GM12872 (cell line): ENCODE results near the gene MTTP.

Experiments
- TF ChIP-seq, protein P1 (sequence below): IDR thresholded peaks from 3 replicates; pipeline ENCODE4 v1.5.1; 2011; ENCODE audit warnings: low read depth, mild to moderate bottlenecking, low read length, moderate library complexity; ENCODE audit not compliant: insufficient read depth

MTTP gene

DNA sequence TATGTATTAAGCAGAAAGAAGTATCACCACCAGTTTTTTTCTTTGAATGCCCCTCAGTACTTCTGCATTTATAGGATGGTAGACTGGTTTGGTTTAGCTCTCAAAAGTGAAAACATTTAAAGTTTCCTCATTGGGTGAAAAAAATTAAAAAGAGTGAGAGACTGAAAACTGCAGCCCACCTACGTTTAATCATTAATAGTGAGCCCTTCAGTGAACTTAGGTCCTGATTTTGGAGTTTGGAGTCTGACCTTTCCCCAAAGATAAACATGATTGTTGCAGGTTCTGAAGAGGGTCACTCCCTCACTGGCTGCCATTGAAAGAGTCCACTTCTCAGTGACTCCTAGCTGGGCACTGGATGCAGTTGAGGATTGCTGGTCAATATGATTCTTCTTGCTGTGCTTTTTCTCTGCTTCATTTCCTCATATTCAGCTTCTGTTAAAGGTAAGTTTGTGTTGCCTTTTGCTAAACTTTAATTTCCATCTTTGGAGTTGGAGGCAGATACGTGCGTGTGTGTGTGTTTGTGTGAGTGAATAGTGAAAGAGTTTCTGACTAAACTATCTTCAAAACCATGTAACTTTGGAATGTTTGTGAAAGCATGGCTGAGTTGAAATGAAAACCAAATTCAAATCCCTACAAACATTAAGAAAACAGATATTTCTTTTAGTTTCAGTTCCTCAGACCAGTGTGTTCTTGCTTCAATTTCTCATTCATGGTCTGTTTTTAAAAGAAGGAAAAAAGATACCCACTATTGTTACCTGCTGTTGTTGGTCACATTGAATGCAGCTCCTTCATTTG is at the start of gene MTTP:
Gene MTTP (plus strand): TSS at position 295 of the 795 bp plus-strand sequence. CDS start 86 bp downstream, at position 381.
- TF ChIP-seq, protein P1, sequence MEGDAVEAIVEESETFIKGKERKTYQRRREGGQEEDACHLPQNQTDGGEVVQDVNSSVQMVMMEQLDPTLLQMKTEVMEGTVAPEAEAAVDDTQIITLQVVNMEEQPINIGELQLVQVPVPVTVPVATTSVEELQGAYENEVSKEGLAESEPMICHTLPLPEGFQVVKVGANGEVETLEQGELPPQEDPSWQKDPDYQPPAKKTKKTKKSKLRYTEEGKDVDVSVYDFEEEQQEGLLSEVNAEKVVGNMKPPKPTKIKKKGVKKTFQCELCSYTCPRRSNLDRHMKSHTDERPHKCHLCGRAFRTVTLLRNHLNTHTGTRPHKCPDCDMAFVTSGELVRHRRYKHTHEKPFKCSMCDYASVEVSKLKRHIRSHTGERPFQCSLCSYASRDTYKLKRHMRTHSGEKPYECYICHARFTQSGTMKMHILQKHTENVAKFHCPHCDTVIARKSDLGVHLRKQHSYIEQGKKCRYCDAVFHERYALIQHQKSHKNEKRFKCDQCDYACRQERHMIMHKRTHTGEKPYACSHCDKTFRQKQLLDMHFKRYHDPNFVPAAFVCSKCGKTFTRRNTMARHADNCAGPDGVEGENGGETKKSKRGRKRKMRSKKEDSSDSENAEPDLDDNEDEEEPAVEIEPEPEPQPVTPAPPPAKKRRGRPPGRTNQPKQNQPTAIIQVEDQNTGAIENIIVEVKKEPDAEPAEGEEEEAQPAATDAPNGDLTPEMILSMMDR = no peak

DNA sequence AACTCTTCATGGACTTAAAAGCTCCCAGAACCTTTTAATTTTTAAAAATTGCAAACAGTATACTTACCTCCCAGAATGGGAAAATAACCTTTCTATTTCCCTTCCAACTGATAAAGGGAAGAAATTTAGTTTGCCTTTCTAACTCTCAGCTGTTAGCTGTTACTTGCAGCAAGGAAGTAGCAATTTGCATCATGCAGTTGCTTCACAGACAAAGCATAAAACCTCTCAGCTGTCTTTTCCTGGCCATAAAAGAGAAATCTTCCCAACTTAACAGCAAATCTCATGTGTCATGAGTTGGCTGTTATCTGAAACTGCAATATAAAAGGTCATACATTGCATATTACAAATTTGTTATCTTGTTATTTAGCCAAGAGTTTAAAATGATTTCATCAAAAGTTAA is 45.4 kb upstream of the MTTP start:
- TF ChIP-seq, protein P1 = no peak

GRCh38 chr4:99529956-99530355 is 44.7 kb upstream of the MTTP start:
- TF ChIP-seq, protein P1 = no peak

GRCh38 chr4:99536271-99536670 is 38.4 kb upstream of the MTTP start:
- TF ChIP-seq, protein P1 = no peak

GRCh38 chr4:99536848-99537247 is 37.8 kb upstream of the MTTP start:
- TF ChIP-seq, protein P1 = no peak

DNA sequence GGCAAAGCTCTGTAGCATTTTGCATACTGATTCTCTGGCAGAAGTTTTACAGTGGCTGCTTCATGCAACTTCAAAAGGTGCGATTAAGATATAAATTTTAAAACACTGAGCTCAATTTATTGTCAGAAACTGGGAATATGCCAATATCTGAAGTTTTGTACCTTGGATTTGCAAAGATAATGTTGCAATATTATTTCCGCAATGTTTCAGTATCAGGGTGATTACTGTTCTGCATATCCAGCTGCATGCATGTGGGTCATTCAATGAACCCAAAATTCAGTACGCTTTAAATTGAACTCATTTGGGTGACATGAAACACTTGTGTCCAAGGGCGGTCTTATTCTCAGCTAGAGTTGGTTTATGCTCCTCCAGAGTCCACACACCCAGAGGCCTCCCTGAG is 37.0 kb upstream of the MTTP start:
- TF ChIP-seq, protein P1 = no peak

DNA sequence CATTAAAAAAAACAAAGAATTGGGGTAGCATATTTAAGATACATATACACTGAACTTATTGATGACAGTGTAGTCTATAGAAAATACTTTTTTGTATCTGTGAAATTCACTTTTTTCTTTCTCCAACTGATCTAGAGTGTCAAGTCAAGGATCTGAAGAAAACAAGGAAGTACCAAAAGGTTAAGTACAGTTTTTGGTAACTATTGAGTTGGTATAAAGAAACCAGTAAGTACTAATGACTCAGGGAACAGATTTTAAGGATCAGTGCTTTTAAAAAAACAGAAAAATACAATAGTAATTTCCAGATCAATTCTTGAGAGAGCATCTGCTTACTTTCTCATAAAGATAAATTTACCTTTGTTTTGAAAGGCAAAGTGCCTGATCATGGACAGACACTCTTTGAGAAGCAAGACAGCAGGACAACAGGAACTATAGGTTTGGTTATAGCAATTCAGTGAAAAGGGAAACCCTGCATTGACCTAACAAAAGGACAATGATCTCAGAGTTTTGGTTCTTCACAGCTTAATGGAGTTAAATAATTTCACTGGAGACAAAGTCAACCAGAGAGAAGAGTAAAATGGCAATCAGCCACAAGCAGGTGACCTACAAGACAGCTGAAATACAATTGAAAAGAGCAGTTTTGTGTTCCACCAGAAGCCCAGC is 34.2 kb upstream of the MTTP start:
- TF ChIP-seq, protein P1 = no peak
